ENCODE data around the gene ZNF423.

ZNF423 gene

GRCh38 chr16:49821614-49822282 lies 34.2 kb downstream of the ZNF423 start:
- no peak for DNase-seq

DNA sequence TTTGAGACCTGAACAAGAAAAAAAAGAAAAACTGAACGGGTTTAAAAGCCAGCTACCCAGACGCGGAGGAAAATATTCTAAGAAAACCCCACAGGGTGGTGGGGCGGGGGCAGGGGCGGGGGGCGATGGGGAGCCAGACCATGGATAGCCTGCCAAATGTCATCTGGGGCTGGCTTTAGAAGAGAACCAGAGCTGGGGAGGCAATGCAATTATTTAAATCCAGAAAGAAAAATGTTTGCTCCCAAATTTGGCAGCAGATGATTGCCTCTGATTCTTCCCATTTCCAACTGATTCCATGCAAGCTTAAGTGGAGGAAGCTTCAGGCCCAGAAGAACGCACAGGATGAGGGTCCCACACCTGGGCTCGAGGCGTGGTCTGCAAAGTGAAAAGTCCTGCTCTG lies 34.8 kb downstream of the ZNF423 start:
- DNase-seq: no peak

GRCh38 chr16:49817754-49818507 lies 38.0 kb downstream of the ZNF423 start:
- DNase-seq: no peak

- no peak for DNase-seq
These were observed 39.0 kb downstream of the ZNF423 start for GRCh38 chr16:49816875-49817274.

DNA sequence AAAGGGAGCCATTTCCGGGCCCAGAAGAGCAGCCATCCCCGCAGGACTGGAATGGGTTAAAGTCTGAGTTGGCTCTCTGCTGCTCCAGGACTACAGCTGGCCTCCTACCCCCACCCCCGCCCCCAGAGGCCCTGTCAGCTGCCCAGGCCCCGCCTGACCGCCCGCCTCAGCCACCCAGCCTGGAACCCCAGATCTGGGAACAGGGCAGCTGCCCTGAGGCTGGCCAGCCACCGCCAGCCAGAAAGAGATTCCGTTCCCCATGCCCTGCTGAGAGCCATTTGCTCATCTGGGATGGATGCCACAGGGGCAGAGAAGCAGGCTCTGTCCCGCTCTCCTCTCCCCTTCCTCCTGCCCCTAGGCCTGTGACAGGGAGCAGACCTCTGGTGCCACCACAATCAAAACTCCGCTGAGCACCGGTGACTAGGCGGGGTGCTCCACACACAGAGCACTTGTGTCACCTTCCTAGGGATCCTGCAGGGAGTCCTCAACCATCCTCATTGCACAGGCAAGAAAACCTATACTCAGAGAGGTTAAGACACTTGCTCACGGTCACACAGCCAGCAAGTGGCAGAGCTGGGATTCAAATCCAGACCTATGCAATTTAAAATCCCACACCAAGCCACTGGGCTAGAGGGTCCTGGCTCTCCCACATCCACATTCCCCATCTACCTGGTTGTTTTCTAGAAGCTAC lies 44.1 kb downstream of the ZNF423 start:
- DNase-seq: no peak

DNA sequence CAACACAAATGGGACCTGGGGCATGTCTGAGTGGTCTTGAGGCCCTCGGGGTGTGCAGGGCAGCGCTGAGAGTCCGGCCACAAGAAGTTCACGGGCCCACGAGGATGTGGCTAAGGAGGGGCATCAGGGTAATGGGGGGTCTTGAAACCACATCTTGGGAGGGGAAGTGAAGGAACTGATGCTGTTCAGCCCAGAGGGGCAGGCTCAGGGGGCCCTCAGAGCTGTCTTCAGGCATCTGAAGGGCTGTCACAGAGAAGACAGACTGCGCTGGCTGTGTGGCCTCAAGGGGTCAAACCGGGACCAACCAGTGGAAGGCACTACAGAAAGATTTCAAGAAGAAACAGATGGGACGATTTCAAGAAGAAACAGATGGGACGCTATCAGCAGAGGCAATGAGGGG lies 45.1 kb downstream of the ZNF423 start:
- DNase-seq: no peak

DNA sequence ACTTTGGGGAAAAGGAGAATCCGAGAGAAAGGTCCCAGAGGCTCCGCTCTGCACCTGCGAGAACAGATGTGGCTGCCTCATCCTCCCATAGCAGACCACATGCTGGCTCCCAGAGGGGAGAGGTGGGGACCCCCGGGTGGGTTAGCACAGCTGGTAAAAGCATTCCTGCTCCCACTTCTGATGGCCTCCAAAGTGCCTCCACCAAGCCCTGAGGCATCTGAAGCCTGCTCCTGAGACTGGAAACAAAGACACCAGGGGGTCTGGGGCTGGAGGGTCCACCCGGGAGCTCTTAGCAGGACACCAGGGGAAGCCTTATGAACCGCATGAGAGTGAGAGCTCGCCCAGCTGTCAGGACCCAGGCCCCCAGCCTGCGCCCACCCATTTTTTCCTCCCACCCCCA lies 46.4 kb downstream of the ZNF423 start:
- DNase-seq: no peak

DNA sequence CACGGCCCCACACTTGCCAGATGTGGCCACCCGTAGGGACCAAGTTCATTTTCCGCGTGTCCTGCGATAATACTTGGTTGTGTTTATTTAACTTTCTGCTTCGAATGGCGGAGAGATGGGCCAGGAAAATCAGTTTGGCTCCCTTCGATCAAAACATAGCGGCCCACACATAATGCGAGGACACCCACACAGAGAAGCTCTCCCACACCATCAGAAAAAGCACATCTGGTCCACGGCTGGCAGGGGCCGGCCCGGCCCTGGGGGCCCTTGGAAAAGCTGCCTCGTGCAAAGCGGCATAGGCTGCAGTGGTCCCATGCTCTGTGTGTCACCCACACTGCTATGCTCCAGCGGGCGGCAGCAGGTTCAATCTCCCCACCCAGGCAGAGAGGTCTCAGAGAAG lies 46.9 kb downstream of the ZNF423 start:
- no peak for DNase-seq

- DNase-seq: no peak
These were observed 49.5 kb downstream of the ZNF423 start for GRCh38 chr16:49806446-49806845.

- no peak for DNase-seq
These were observed 54.6 kb downstream of the ZNF423 start for GRCh38 chr16:49801290-49801689.

GRCh38 chr16:49800876-49801275 lies 55.0 kb downstream of the ZNF423 start:
- no peak for DNase-seq

- no peak for DNase-seq
These were observed 55.5 kb downstream of the ZNF423 start for GRCh38 chr16:49800441-49800840.

DNA sequence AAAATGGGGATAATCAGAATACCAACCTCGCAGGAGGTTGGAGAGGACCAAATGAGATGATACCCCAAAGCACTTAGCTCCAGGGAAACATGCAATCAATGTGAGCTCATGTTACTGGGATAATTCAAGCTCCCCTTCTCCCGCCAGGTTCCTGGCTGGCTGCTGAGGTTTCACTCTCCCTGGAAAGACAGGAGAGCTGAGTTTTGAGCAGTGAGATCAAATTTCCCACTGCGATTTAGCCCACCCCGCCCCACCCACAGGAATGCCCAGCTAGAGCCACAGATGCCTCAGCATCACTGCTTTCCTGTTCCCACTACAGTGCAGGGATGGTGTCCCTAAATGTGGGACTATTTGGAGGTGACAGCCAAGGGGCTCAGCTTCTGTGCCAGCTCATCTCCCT lies 56.7 kb downstream of the ZNF423 start:
- no peak for DNase-seq

DNA sequence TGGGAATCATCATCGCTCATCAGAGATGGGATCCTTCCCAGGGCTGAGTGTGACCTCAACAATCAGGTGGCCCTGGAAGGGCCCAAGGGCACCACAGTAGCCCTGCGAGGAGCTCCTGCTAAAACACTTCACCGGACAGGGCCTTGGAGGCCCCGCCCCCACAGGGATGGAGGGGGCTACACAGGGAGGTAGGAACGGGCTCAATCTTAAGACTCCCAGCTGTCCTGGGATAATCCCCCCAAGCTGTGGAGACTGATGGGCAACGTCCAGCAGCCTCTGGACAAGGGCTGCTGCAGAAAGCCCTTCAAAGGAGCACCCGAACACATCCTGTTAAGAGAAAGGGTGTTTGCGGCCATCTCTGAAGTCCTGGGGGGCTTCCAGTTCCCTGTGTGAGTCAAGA lies 60.4 kb downstream of the ZNF423 start:
- no peak for DNase-seq

GRCh38 chr16:49793244-49793643 lies 62.7 kb downstream of the ZNF423 start:
- no peak for DNase-seq

GRCh38 chr16:49789616-49790015 lies 66.3 kb downstream of the ZNF423 start:
- no peak for DNase-seq

DNA sequence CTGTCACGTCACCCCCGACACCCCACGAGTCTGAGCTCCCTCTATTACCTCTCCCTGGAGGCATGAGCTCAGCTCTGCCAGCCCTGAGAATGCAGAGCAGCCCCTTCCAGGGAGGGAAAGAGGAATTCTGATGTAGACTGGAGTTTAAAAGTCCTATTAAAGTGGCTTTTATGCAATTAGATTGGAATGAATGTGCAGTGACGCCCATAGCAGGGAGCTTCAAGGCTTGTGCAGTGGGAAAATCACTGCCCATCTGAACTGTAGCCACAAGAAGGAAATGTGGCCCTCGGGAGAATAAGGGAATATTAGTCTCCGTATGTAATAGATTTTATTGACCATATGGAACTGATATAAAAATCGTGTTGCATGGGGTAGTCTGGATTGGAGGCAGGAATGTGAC lies 66.9 kb downstream of the ZNF423 start:
- no peak for DNase-seq

- no peak for DNase-seq
These were observed 67.3 kb downstream of the ZNF423 start for GRCh38 chr16:49788572-49788971.

GRCh38 chr16:49786926-49787557 lies 68.9 kb downstream of the ZNF423 start:
- DNase-seq: no peak

- DNase-seq: no peak
These were observed 69.9 kb downstream of the ZNF423 start for GRCh38 chr16:49785970-49786369.

- DNase-seq: no peak
These were observed 73.5 kb downstream of the ZNF423 start for GRCh38 chr16:49782405-49782804.

- DNase-seq: no peak
These were observed 74.5 kb downstream of the ZNF423 start for GRCh38 chr16:49781401-49781800.

GRCh38 chr16:49780433-49780832 lies 75.5 kb downstream of the ZNF423 start:
- no peak for DNase-seq

DNA sequence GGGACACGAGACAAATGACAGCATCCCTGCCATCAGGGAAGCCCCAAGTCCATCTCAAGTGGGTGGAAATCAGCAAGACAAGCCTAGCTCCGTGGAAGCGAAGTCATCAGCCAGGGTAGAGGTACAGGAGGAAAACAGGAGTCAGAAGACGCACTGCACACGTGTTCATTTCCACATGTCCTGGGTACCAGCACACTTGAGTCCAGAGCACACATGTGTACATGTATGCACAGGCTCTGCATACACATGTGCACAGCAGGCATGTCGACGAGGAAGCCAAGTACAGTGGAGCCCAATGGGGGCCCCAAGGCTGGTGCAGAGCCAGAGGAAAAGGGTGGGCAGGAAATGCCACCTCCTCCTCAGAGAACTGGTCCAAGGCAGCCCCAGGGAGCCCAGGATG lies 75.9 kb downstream of the ZNF423 start:
- no peak for DNase-seq

All from NCI-H226 (cell line).